ENCODE measurements around the gene FIGNL1. TPM values are rescaled to one million over a fixed set of nuclear protein-coding genes. Genes with fewer than 3 reads are reported as not detected.

The FIGNL1 gene
- total RNA-seq, 1 experiment from 2014 or later = 37.9 TPM

- no peak for DNase-seq (ENCODE audit: low read depth)
Measured at GRCh38 chr7:50397971-50398324, 52.2 kb downstream of the FIGNL1 start.

GRCh38 chr7:50397320-50397970, 52.7 kb downstream of the FIGNL1 start:
- no peak for DNase-seq (ENCODE audit: low read depth)

GRCh38 chr7:50396856-50397255, 53.3 kb downstream of the FIGNL1 start:
- DNase-seq (ENCODE audit: low read depth) = no peak

- no peak for DNase-seq (ENCODE audit: low read depth)
Measured at GRCh38 chr7:50394315-50394714, 55.8 kb downstream of the FIGNL1 start.

Small RNAs within 50 kb of the gene (small RNA-seq; reads per million reads assigned to genes)
- not detected for gene RNU6-1091P

Other genes with a start within 250 kb of the FIGNL1 start
- gene IKZF1, start 145.6 kb downstream of the FIGNL1 start, total RNA-seq (2014; rRNA removed; shearing (Covaris generic)) = not detected in 2 replicates
- not detected in 2 replicates for gene DDC, start 115.1 kb upstream of the FIGNL1 start, total RNA-seq (2014; rRNA removed; shearing (Covaris generic))

Data from HT1080 (cell line).